Brain microvascular endothelial cell (primary cell): ENCODE data around the gene CCS.

Source experiments
- DNase-seq: peaks from one replicate; pipeline ENCODE4 v3.0.0-alpha.2; 2020
- H3K27ac ChIP-seq: fragments of 250-450 bp; sonication (Bioruptor Pico); 2 replicates; pipeline ENCODE4 v1.5.1; 2020; ENCODE audit warnings: mild to moderate bottlenecking, moderate library complexity
- H3K27me3 ChIP-seq: fragments of 250-450 bp; sonication (Bioruptor Pico); replicated peaks from 2 replicates; pipeline ENCODE4 v1.5.1; 2020; ENCODE audit warnings: mild to moderate bottlenecking
- H3K36me3 ChIP-seq: fragments of 250-450 bp; sonication (Bioruptor Pico); replicated peaks from 2 replicates; pipeline ENCODE4 v1.5.1; 2020; ENCODE audit warnings: mild to moderate bottlenecking
- H3K4me3 ChIP-seq: 2 replicates; pipeline ENCODE4 v1.5.1; 2011; ENCODE audit warnings: low read depth, mild to moderate bottlenecking, control low read depth, low read length, moderate library complexity
- CTCF ChIP-seq: IDR thresholded peaks from 2 replicates; pipeline ENCODE4 v1.5.1; 2011; ENCODE audit warnings: low read depth, mild to moderate bottlenecking, moderate library complexity, low read length, control low read depth, inconsistent platforms; ENCODE audit errors: missing control alignments
- in situ Hi-C: cut with HindIII; loops from 2 replicates; pipeline ENCODE4 v1.10.0; 2017; ENCODE audit warnings: low sequenced_read_pairs, low pct_ligation_motif_present

Gene CCS

GRCh38 chr11:66559142-66559865 is 33.7 kb upstream of the CCS start:
- in situ Hi-C loops = no loop called here
- DNase-seq = no peak
- TF ChIP-seq CTCF = no peak
- H3K36me3 ChIP-seq = no peaks in the 10 kb centered on the region
- no peak overlapping the region for H3K27ac ChIP-seq
- no peak overlapping the region for H3K4me3 ChIP-seq
- H3K27me3 ChIP-seq = no peaks in the 10 kb centered on the region

GRCh38 chr11:66559866-66560676 is 32.9 kb upstream of the CCS start:
- Histone ChIP-seq H3K27ac (no peak overlapping the region), H3K36me3 (no peaks in the 10 kb centered on the region), H3K4me3 (no peak overlapping the region), H3K27me3 (no peaks in the 10 kb centered on the region)
- no peak for DNase-seq
- no peak for TF ChIP-seq CTCF
- in situ Hi-C loops = no loop called here

GRCh38 chr11:66561178-66561974 is 31.6 kb upstream of the CCS start:
- in situ Hi-C loops = no loop called here
- TF ChIP-seq CTCF = no peak
- Histone ChIP-seq H3K36me3 (no peaks in the 10 kb centered on the region), H3K27ac (no peak overlapping the region), H3K27me3 (no peaks in the 10 kb centered on the region), H3K4me3 (no peak overlapping the region)
- DNase-seq = no peak

GRCh38 chr11:66561975-66562248 is 31.1 kb upstream of the CCS start:
- no peaks in the 10 kb centered on the region for H3K36me3 ChIP-seq
- no peak for DNase-seq
- no peak overlapping the region for H3K4me3 ChIP-seq
- in situ Hi-C loops = no loop called here
- H3K27me3 ChIP-seq = no peaks in the 10 kb centered on the region
- no peak for TF ChIP-seq CTCF
- H3K27ac ChIP-seq = no peak overlapping the region

GRCh38 chr11:66562275-66562674 is 30.7 kb upstream of the CCS start:
- in situ Hi-C loops = no loop called here
- DNase-seq = no peak

More at GRCh38 chr11:66562275-66562674, 30.7 kb upstream of the CCS start:
- Histone ChIP-seq H3K36me3 (no peaks in the 10 kb centered on the region), H3K27ac (no peak overlapping the region), H3K27me3 (no peaks in the 10 kb centered on the region), H3K4me3 (no peak overlapping the region)
- no peak for TF ChIP-seq CTCF
